NCI-H82 treated with DMSO at 0.1 percent for 48 hours (cell line): Measurements from ENCODE around the gene SLC30A7.

ENCODE experiments used
- DNase-seq: peaks from one replicate; lab custom pipeline; 2025; ENCODE audit not compliant: unreplicated experiment; lab: John Stamatoyannopoulos, UW

SLC30A7 gene

DNA sequence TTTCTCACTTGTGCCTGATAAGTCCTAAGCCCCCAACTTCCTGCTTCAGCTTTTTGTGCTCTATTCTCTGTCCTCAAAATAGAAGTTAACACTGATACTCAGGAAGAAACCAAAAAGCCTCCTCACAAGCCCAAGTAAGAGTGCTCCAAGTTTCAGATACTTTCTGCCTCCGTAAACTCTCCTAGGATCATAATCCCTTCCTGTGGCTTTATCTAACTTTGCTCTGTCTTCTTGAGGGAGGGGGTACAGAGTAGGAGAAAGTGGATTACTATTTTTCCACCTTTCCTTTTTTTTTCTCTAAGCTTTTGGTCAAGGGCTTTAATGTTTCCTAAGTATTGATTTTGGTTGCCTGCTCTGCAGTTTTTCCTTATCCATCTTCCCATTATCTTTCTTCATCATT is 75.1 kb downstream of the SLC30A7 start:
- no peak for DNase-seq

DNA sequence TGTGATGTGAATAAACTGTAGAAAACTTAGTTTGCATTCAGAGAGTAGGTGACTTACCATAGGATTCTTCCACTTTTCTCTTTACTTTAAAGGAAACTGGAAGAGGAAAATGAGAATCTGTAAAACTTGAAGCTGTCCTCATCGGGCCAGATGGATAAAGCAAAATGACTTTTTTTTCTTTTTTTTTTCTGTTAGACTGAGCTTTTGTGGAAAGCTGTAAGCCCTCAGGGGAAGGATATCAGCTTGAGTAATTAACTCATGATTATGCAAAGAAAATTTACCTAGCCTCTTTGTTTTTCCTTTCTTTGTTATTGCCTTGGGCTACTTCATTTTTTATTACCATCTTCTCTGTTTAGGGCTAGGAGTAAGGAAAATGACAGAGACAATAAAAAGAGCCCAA is 76.3 kb downstream of the SLC30A7 start:
- DNase-seq = no peak

DNA sequence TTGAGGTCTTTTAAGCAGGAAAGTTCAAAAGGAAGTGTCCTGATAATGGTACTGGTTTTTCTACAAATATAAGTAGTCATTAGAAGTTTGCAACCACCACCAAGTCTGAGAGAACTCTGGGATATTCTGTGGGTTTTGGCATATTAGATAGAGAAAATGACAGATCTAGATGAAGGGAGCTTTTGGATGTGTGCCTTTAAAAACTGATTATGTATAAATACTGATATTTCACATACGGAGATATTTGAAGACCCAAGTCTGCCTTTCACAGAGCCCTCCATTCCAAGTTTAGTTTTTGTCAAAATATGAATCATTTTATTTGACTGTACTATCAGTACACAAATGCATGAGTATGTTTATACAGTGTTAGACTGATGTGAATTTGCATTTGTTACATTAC is 81.0 kb downstream of the SLC30A7 start:
- no peak for DNase-seq

DNA sequence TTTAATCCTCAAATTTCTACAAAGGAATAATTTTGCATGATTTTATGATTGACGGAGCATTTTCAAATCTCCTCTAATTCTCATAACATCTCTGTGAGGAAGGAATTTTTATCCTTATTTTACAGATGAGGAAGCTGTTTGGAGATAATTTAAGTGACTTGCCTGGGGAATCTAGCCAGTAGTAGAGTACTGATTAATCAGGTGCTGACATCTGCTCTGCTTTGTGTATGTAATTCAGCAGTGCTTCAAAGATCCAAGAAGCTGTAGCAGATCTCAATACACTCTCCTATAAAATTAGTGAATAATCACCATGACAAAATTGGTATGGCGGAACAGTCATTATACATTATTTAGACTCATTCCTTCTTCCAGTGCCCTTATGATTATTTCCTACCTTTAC is 83.7 kb downstream of the SLC30A7 start:
- DNase-seq = no peak

DNA sequence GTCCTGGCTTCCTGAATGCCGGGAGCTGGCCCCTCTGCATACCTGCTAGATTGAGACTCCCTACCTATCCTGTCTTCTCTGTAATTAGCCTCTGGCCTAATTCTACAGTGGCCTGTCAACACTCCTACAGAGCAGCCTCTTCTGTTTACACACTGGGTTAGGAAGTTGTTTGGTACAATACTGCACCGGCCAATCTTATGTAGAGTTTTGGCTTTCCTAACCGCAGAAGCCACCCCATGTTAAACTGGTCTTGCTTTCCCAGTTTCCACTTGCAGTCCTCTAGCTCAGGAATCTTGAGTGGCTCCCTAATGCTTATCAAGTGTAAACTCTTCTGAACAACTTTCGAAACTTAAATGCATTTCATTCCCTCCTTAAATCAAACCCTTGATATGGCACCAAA is 86.9 kb downstream of the SLC30A7 start:
- no peak for DNase-seq

DNA sequence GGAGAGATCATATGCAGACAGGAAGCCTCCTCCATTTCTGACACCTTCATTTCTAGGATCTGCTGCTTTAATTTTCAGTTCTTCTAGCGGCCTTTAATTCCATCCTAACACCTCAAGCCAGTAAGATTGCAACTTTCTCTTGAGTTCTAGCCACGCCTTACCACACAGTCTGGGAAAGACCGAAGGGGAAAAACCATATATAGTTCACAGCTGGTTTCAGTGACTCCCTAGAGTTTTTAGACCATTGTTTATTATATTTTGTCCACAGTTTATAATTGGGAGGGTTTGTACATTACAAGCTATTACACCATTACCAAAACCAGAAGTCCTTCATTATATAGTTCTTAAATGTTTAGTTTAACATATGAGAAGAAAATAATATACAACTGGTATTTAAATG is 92.2 kb downstream of the SLC30A7 start:
- DNase-seq = no peak

- DNase-seq = no peak
Measured at GRCh38 chr1:100989306-100990077, 93.6 kb downstream of the SLC30A7 start.

DNA sequence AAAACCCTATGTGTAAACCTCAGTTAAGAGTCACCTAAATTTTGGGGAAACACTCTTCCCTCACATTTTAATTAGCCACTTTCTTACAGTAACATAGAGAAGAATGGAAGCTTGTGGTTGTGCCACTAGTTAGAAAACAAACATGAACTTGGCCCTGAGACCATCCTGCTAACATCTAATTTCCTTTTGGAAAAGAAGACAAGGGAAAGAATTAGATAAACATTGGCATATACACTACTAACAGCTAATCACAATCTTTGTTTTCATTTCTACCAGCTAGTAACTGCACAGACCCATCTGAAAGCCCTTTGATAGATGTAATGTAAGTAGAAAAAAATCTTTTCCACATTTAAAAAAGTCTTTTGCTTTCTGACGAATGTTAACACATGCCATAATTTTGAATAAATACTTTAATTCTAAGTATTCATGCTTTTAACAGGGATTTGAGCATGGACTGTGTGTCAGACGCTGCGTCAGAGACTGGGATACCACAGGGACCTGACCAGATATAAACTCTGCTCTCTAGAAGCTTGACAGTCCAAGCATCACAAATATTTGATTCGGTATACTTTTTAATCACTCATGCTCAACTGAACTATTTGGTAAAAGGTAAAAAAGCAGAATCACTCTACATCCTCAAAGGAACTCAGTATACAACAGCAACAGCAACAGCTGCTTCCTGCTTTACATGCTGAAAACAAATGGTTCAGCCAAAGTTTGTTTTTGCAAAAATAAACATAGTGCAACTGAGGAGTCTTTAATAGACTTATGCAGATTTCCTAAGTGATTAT is 99.5 kb downstream of the SLC30A7 start:
- no peak for DNase-seq

- DNase-seq = no peak
Measured at GRCh38 chr1:100998426-100998825, 102.5 kb downstream of the SLC30A7 start.

DNA sequence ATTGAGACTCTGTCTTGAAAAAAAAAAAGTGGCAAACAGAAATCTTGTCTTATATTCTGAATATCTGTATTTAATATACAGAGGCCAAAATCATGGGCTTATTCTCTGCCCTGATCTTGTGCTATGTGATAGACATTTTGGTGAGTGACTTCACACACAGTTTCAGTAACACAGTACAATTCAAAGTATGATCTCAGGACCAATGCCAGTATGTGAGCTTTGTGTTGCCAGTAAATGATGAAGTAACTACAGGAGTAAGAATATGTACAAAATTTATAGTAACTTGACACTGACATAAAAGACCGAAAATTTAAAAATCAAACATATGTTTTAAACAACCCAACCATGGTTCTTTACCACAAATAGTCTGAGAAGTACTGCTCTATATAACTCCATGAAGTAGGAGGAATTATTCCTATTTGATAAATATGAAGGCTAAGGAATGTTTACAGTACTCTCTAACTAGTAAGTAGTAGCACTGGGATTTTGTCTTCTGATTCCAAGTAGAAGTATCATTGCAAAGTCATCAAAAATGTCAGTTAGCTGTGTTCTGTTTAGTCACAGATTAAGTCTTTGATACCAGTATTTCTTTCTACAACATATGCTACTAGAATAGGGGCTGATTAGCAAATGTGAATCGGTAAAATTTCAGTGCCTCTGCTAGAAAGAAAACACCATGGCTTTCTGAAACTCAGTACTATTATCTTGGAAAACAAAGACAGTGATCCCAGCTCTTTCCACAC is 104.4 kb downstream of the SLC30A7 start:
- no peak for DNase-seq

DNA sequence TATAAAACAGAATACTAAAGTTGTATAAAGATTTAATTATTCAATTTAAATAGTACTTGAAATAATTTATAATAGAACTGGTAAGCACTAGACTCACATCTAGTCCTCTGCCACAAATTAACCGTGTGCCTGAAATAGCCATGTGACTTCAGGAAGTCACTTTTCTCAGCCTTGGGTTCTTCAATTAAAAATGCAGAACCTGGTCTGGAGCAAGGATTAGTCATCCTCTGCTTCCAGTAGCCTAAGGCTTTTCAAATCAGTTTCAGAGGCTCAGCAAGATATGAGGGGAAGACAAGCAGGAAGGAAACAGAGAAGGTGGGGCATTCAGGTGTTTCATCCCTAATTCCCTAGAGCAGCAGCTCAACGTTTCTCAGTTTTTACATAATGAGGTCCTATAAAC is 106.7 kb downstream of the SLC30A7 start:
- DNase-seq = no peak

DNA sequence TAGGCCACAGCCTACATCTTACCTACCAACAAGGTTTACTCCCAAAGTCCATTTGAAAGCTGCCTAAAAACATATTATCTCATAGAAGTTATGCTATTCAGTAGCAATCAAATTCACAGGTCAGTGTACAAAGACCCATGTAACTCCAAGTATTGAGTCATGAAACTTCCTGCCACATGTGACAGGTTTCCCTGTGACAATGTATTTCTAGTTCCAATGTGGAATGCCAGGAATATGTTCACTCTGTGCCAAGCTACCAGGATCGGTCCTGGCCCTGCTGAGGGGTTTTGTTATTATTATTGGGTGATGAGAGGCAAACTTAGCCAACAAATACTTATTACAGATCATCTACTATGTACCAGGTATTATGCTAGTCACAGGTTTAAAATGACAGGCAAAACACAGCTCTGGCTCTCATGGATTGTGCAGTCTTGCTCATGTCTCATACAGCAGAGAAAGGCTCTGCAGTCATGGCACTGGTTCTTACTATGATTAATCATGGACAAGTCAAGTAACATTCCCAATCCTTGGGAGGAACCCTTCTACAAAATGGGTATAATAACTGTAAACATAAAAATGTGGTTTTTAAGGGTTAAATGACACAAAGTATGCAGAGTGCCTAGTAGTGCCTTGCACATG is 107.2 kb downstream of the SLC30A7 start:
- no peak for DNase-seq

DNA sequence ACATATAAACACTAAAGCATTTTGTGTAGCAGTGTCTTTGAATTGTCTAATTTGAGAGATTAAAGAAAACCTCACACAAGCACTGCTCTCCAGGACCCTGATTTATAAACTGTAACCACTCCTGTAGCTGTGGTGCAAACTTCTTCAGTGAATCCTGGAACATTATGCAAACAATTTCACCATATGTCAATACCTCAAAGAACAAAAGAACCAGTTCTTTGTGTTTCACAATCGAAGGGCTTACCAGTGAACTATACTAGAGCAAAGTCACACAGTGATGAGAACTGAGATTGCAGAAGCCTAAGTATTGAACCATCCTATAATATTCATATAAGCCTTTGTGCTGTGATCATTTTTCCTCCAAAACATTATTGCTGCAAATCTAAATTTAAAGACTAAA is 108.2 kb downstream of the SLC30A7 start:
- no peak for DNase-seq

DNA sequence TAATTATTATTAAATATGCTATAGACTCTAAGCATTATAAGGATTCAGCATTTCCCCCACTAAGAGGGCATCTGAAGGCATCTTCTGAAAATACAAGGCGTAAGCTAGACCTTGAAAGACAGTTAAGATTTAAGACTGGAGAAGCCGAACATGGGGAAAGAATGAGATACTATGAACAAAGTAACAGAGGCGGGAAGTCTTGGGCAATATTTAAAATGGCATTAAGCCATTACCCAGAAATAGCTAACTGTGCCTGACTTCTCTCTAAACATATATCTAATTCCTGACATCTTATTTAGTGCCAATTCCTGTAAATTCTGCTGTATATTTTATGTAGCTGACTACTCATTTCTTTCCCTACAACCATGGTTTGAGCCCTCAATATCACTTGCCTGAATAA is 108.8 kb downstream of the SLC30A7 start:
- DNase-seq = no peak

DNA sequence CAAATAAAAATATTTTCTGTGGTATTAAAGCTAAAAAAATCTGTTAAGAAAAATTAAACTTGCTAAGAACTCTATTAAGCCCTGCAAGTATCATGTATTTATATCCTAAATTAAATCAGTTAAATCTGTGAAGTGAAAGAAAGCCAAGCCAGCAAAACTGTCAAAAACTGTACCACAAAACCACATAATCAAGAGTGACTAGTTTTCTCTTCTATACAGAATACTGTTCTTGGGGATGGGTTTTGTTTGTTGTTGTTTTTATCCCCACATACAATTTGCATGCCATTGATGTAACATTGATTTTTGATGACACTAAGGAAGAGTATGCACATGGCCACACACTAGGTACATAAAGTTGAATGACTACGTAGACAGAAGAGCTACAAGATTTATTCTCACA is 109.3 kb downstream of the SLC30A7 start:
- DNase-seq = no peak

DNA sequence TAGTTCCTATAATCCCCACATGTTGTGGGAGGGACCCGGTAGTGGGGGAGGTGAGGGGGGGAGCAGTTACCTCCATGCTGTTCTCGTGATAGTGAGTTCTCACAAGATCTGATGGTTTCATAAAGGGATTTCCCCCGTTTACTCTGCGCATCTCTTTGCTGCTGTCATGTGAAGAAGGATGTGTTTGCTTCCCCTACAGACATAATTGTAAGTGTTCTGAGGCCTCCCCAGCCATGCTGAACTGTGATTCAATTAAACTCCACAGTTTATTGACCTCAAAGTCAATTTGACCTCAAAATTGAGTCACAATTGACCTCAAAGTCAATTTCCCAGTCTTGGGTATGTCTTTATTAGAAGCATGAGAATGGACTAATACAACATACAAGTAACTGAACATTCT is 110.0 kb downstream of the SLC30A7 start:
- DNase-seq = no peak

DNA sequence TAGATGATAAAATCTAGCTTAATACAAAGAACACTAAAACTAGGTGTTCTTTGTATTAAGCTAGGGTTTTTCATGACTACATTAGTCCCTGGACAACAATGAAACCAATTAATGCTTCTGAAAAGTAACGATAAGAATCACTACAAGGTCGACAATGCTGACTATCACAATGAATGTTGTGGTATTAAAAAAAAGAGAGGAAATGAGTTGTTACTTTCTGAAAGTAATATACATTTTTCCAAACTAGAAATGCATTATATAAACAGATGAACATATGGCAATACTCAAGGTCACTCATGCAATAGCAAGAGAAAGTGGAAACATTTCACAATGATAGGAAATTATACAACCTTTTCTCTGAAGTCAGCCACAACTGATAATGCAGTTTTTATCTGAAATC is 110.7 kb downstream of the SLC30A7 start:
- DNase-seq = no peak

DNA sequence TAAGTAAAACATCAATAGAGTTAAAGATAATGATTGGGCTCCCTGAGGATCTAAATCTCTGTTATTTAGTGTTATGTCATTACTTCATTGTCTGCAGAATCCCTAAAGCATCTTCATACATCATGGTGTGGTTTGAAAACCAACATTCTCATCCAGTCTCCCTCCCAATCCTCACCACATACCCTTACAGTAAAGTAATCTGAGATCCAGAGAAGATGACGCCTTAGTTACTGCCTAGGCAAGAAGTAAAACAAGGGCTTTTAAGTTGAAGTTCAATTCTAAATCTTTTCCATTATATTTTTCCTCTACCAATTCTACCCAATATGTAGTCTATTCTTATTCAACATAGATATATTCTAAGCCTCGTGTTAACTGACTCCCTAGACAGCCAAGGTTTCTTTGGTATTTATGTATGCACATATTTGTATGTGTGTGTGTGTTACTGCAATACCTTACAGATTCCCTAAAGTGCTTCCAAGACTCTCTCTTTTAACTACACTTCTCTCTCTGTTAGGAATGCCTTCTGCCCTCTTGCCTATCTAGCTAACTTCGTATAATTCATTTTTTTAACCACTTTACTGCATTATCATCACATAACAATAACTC is 112.4 kb downstream of the SLC30A7 start:
- DNase-seq = no peak

DNA sequence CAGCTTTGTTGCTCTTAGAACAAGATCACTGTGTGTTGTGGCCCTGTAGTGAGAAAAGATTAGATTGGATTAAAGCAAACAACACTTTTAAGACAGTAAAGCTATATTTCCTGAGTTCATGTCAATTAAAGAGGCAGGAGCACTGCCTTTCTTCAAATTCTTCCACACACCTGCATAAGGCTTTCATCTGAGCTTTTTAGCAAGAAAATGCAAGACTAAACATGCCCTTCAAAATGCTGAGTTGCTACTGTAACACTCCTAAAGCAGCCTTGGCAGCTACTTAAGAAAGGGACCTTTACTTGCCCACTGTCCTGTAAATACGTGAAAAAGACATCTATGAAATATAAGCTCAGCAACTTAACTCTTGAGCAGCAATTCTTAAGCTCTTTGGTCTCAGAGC is 117.9 kb downstream of the SLC30A7 start:
- DNase-seq = no peak

- no peak for DNase-seq
Measured at GRCh38 chr1:101017448-101017847, 121.6 kb downstream of the SLC30A7 start.

GRCh38 chr1:101022294-101022693 is 126.4 kb downstream of the SLC30A7 start:
- DNase-seq = no peak
